Uterus (tissue), 4 donors: ENCODE results near the gene PROZ. TPM values are rescaled to one million over a fixed set of nuclear protein-coding genes. Genes with fewer than 3 reads are reported as not detected.
"Not testable (repeated sequence)": the region's sequence is repeated elsewhere in the genome, so short reads cannot be mapped to it uniquely, and the experiment has no call there.

Experiments used
- DNase-seq, 2 donors: peaks; one replicate each; pipeline ENCODE4 v3.0.0-alpha.2; 2019 to 2020
- H3K27ac ChIP-seq, 2 donors: fragments of 200-600 bp; sonication (generic); 1 replicate in 1 of 2; 2 replicates in 1 of 2; pipeline ENCODE4 v1.5.1; 2016 to 2018
- H3K27me3 ChIP-seq, 2 donors: fragments of 200-600 bp; sonication (generic); one replicate each; pipeline ENCODE4 v1.5.1; 2018 to 2019; ENCODE audit warnings: control low read depth in 1 of 2
- H3K36me3 ChIP-seq, 2 donors: fragments of 200-600 bp; sonication (generic); one replicate each; pipeline ENCODE4 v1.5.1; 2019; ENCODE audit warnings: control low read depth in 1 of 2
- H3K4me1 ChIP-seq, 2 donors: fragments of 200-600 bp; sonication (generic); one replicate each; pipeline ENCODE4 v1.5.1; 2018 to 2019; ENCODE audit warnings: control low read depth in 1 of 2
- H3K4me3 ChIP-seq, 2 donors: fragments of 200-600 bp; sonication (generic); 1 replicate in 1 of 2; 2 replicates in 1 of 2; pipeline ENCODE4 v1.5.1; 2018 to 2019; ENCODE audit warnings: mild to moderate bottlenecking in 1 of 2
- H3K9me3 ChIP-seq, 2 donors: fragments of 200-600 bp; sonication (generic); one replicate each; pipeline ENCODE4 v1.5.1; 2019; ENCODE audit warnings: control low read depth in 1 of 2
- CTCF ChIP-seq, 4 experiments: fragments of 200-600 bp in 2 of 4; fragments of 450-650 bp in 2 of 4; sonication (generic) in 2 of 4; IDR thresholded peaks; one replicate each; pipeline ENCODE4 v1.5.1; 2016 to 2019; ENCODE audit warnings: antibody characterized with exemption in 4 of 4, mild to moderate bottlenecking in 2 of 4, moderate library complexity in 1 of 4
- POLR2A ChIP-seq, 2 donors: fragments of 450-650 bp; IDR thresholded peaks; one replicate each; pipeline ENCODE4 v1.6.1; 2016; ENCODE audit warnings: antibody characterized with exemption in 2 of 2, mild to moderate bottlenecking in 1 of 2, moderate library complexity in 1 of 2
- intact Hi-C: fragments of 100-400 bp; cut with DNase I; formaldehyde crosslinking; loops from one replicate; pipeline ENCODE4 v1.15.1; 2023; ENCODE audit warnings: low total_unique reads
- total RNA-seq, 4 donors: library from RNA; depleted of rRNA in 3 of 4; stranded (reverse); fragments of >200 nt in 3 of 4; gene quantifications; one replicate each; pipeline versions ENCODE4 v1.1.0 to v1.2.4, GENCODE V29; 2014 to 2023
- donor health status: DM: yes; HTN: yes; CAD: no.

The PROZ gene
- total RNA-seq = not detected

DNA sequence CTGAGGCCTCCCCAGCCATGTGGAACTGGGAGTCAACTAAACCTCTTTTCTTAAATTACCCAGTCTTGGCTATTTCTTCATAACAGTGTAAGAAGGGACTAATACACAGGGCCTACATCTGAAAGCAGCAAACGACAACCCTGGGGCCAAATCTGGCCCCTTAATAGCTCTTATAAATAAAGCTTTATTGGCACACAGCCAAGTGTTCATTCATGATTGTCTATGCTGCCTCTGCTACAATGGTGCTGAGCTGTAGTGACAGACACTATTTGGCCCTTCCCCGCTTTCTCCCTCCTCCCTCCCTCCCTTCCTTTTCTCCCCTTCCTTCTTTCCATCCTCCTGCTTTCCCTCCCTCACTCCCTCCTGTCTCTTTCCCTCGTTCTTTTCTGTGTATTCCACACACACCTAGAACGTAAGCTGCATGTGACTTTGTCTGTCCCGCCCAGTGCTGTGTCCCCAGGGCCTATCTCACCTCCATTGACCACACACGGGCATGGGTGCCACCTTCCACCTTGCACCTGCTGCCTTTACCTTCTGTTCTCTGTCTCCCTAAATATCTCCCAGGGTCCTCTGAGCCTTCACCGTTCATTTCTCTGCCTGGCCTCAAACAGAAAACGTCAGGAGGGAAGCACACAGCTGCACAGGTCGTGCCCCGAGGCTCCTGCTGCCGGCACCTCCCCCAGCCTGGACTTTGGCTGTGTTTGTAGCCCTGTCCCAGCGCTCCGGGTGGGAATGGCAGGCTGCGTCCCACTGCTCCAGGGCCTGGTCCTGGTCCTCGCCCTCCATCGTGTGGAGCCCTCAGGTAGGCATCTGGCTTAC is at the start of gene PROZ:
TSS of gene PROZ (plus strand) at position 720 of the 819 bp plus-strand sequence. CDS start at position 733, 13 bp downstream.
- H3K4me3 ChIP-seq = no peak within 1 kb of the TSS

GRCh38 chr13:113109151-113110047 is 49.0 kb upstream of the PROZ start:
- Histone ChIP-seq H3K4me1 (peaks cover 0 to 11% of the 10 kb centered on the region in 2 donors), H3K27ac (no peak overlapping the region), H3K27me3 (peaks cover 0 to 8% of the 10 kb centered on the region in 2 donors), H3K4me3 (no peak overlapping the region), H3K9me3 (no peaks in the 10 kb centered on the region), H3K36me3 (no peaks in the 10 kb centered on the region)
- intact Hi-C loops = no loop called here
- no peak for DNase-seq
- TF ChIP-seq CTCF (IDR thresholded peaks at IDR 0.05) (no peak), POLR2A (IDR thresholded peaks at IDR 0.05) (no peak)

More for the DNA sequence above, at the start of gene PROZ:
- TF ChIP-seq CTCF (IDR thresholded peaks at IDR 0.05) (no peak), POLR2A (IDR thresholded peaks at IDR 0.05) (no peak)
- intact Hi-C loops = no loop called here
- Histone ChIP-seq H3K4me1 (peaks cover 0 to 2% of the 10 kb centered on the region in 2 donors), H3K27ac (no peak within 1 kb of the TSS), H3K36me3 (no peaks in the 10 kb centered on the region), H3K27me3 (no peaks in the 10 kb centered on the region), H3K9me3 (no peaks in the 10 kb centered on the region)
- no peak for DNase-seq

GRCh38 chr13:113110048-113110851 is 48.2 kb upstream of the PROZ start:
- no peaks in the 10 kb centered on the region for H3K36me3 ChIP-seq
- no peak overlapping the region for H3K27ac ChIP-seq
- no peaks in the 10 kb centered on the region for H3K9me3 ChIP-seq
- H3K27me3 ChIP-seq = peaks cover 0 to 8% of the 10 kb centered on the region in 2 donors
- peaks cover 0 to 11% of the 10 kb centered on the region in 2 donors for H3K4me1 ChIP-seq
- DNase-seq = no peak
- intact Hi-C loops = no loop called here
- no peak for TF ChIP-seq POLR2A (IDR thresholded peaks at IDR 0.05)
- no peak for TF ChIP-seq CTCF (IDR thresholded peaks at IDR 0.05)
- peak overlapping the region in 1 of 2 donors; percentile 7 for H3K4me3 ChIP-seq

- H3K9me3 ChIP-seq = no peaks in the 10 kb centered on the region
- H3K4me1 ChIP-seq = peaks cover 0 to 11% of the 10 kb centered on the region in 2 donors
- no peak overlapping the region for H3K27ac ChIP-seq
- no peak for DNase-seq
- TF ChIP-seq CTCF (IDR thresholded peaks at IDR 0.05) (no peak), POLR2A (IDR thresholded peaks at IDR 0.05) (no peak)
- peak overlapping the region in 1 of 2 donors; percentile 7 for H3K4me3 ChIP-seq
- intact Hi-C loops = no loop called here
- H3K36me3 ChIP-seq = no peaks in the 10 kb centered on the region
- peaks cover 0 to 8% of the 10 kb centered on the region in 2 donors for H3K27me3 ChIP-seq
Observed at GRCh38 chr13:113110852-113111315, 47.6 kb upstream of the PROZ start.

DNA sequence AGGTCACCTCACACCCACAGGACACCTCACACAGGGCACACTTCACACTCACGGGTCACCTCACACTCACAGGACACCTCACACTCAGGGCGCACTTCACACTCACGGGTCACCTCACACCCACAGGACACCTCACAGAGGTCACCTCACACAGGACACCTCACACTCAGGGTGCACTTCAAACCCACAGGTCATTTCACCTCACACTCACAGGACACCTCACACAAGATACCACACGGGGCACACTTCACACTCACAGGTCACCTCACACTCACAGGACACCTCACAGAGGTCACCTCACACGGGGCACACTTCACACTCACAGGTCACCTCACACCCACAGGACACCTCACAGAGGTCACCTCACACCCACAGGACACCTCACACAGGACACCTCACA is 46.6 kb upstream of the PROZ start:
- intact Hi-C loops, H3K4me3 ChIP-seq, H3K27me3 ChIP-seq, H3K9me3 ChIP-seq, DNase-seq, H3K36me3 ChIP-seq, H3K27ac ChIP-seq: not testable (repeated sequence)
- peaks cover 0 to 11% of the 10 kb centered on the region in 2 donors for H3K4me1 ChIP-seq

DNA sequence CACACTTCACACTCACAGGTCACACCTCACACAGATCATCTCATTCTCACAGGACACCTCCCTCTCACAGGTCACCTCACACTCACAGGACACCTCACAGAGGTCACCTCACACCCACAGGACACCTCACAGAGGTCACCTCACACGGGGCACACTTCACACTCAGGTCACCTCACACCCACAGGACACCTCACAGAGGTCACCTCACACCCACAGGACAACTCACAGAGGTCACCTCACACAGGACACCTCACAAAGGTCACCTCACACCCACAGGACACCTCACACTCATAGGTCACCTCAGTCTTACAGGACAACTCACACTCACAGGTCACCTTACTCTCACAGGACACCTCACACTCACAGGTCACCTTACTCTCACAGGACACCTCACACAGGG is 46.0 kb upstream of the PROZ start:
- H3K36me3 ChIP-seq, DNase-seq, H3K9me3 ChIP-seq, H3K27ac ChIP-seq, H3K27me3 ChIP-seq, intact Hi-C loops, H3K4me3 ChIP-seq: not testable (repeated sequence)
- H3K4me1 ChIP-seq = peaks cover 0 to 11% of the 10 kb centered on the region in 2 donors
